ENCODE results near the gene GREB1. TPM values are rescaled to one million over a fixed set of nuclear protein-coding genes. Genes with fewer than 3 reads are reported as not detected.

The GREB1 gene
- total RNA-seq, 1 donor from 2014 or later = 143 TPM

- H3K4me1 Mint-ChIP-seq = no peaks in the 10 kb centered on the region
- H3K36me3 Mint-ChIP-seq (ENCODE audit: low read depth) = peaks cover 30% of the 10 kb centered on the region
- H3K4me3 Mint-ChIP-seq = no peak overlapping the region
- TF ChIP-seq CTCF (conservative IDR thresholded peaks at IDR 0.05) = no peak
- no peaks in the 10 kb centered on the region for H3K27me3 Mint-ChIP-seq (ENCODE audit: low read depth)
- no peak overlapping the region for H3K27ac Mint-ChIP-seq (ENCODE audit: unreplicated experiment)
- no peak for DNase-seq (ENCODE audit: low read depth, low spot score)
- H3K9me3 Mint-ChIP-seq = no peaks in the 10 kb centered on the region
Observed at GRCh38 chr2:11617984-11618707, 84.3 kb downstream of the GREB1 start.

- Mint-ChIP-seq H3K9me3 (no peaks in the 10 kb centered on the region), H3K4me3 (no peak overlapping the region), H3K4me1 (no peaks in the 10 kb centered on the region), H3K36me3 (ENCODE audit: low read depth) (peaks cover 31% of the 10 kb centered on the region), H3K27ac (ENCODE audit: unreplicated experiment) (peak overlapping the region; percentile 62), H3K27me3 (ENCODE audit: low read depth) (no peaks in the 10 kb centered on the region)
- DNase-seq (ENCODE audit: low read depth, low spot score) = no peak
- TF ChIP-seq CTCF (conservative IDR thresholded peaks at IDR 0.05) = no peak
Observed at GRCh38 chr2:11618708-11619062, 84.8 kb downstream of the GREB1 start.

- Mint-ChIP-seq H3K27me3 (ENCODE audit: low read depth) (no peaks in the 10 kb centered on the region), H3K4me3 (no peak overlapping the region), H3K27ac (ENCODE audit: unreplicated experiment) (no peak overlapping the region), H3K4me1 (no peaks in the 10 kb centered on the region), H3K36me3 (ENCODE audit: low read depth) (peaks cover 38% of the 10 kb centered on the region), H3K9me3 (no peaks in the 10 kb centered on the region)
- no peak for TF ChIP-seq CTCF (conservative IDR thresholded peaks at IDR 0.05)
- DNase-seq (ENCODE audit: low read depth, low spot score) = no peak
Observed at GRCh38 chr2:11621410-11621809, 87.6 kb downstream of the GREB1 start.

GRCh38 chr2:11622611-11623010 lies 88.8 kb downstream of the GREB1 start:
- H3K36me3 Mint-ChIP-seq (ENCODE audit: low read depth) = peaks cover 39% of the 10 kb centered on the region
- no peak for TF ChIP-seq CTCF (conservative IDR thresholded peaks at IDR 0.05)
- H3K9me3 Mint-ChIP-seq = no peaks in the 10 kb centered on the region
- DNase-seq (ENCODE audit: low read depth, low spot score) = no peak
- no peak overlapping the region for H3K27ac Mint-ChIP-seq (ENCODE audit: unreplicated experiment)
- H3K27me3 Mint-ChIP-seq (ENCODE audit: low read depth) = no peaks in the 10 kb centered on the region
- H3K4me3 Mint-ChIP-seq = no peak overlapping the region
- no peaks in the 10 kb centered on the region for H3K4me1 Mint-ChIP-seq

GRCh38 chr2:11624893-11625292 lies 91.0 kb downstream of the GREB1 start:
- Mint-ChIP-seq H3K36me3 (ENCODE audit: low read depth) (peaks cover 41% of the 10 kb centered on the region), H3K4me1 (no peaks in the 10 kb centered on the region), H3K27me3 (ENCODE audit: low read depth) (no peaks in the 10 kb centered on the region), H3K4me3 (no peak overlapping the region), H3K9me3 (no peaks in the 10 kb centered on the region), H3K27ac (ENCODE audit: unreplicated experiment) (no peak overlapping the region)
- no peak for TF ChIP-seq CTCF (conservative IDR thresholded peaks at IDR 0.05)
- no peak for DNase-seq (ENCODE audit: low read depth, low spot score)

All from neural crest cell (in vitro differentiated cells).